HG03025 (cell line): ENCODE data around the gene ACOT9.
"Not testable (repeated sequence)": the region's sequence is repeated elsewhere in the genome, so short reads cannot be mapped to it uniquely, and the experiment has no call there.

ENCODE experiments used
- ATAC-seq: cut with Tn5 transposase; IDR thresholded peaks from one replicate; pipeline ENCODE4 v1.9.1; 2021; ENCODE audit warnings: mild to moderate bottlenecking, moderate library complexity; ENCODE audit not compliant: unreplicated experiment, low FRiP score

The ACOT9 gene

GRCh38 chrX:23742697-23743622, at the start of gene ACOT9:
Gene ACOT9, minus strand, starts transcription at chrX:23743276. Its CDS starts 132 bp downstream, at chrX:23743144.
- ATAC-seq = peak; percentile 84

GRCh38 chrX:23790155-23790497, 47.0 kb upstream of the ACOT9 start:
- no peak for ATAC-seq

GRCh38 chrX:23789386-23790154, 46.5 kb upstream of the ACOT9 start:
- no peak for ATAC-seq

GRCh38 chrX:23788946-23789345, 45.9 kb upstream of the ACOT9 start:
- no peak for ATAC-seq

- ATAC-seq = no peak
Measured at GRCh38 chrX:23788521-23788920, 45.4 kb upstream of the ACOT9 start.

- no peak for ATAC-seq
Measured at GRCh38 chrX:23787745-23788118, 44.7 kb upstream of the ACOT9 start.

- ATAC-seq = no peak
Measured at GRCh38 chrX:23786268-23786815, 43.3 kb upstream of the ACOT9 start.

- ATAC-seq = no peak
Measured at GRCh38 chrX:23785580-23785979, 42.5 kb upstream of the ACOT9 start.

GRCh38 chrX:23784470-23785331, 41.6 kb upstream of the ACOT9 start:
- ATAC-seq = no peak

- peak; percentile 4 for ATAC-seq
Measured at GRCh38 chrX:23783589-23784469, 40.8 kb upstream of the ACOT9 start.

- peak; percentile 84 for ATAC-seq
Measured at GRCh38 chrX:23782863-23783588, 40.0 kb upstream of the ACOT9 start, which contains the start of gene SAT1. Gene SAT1, plus strand, starts transcription at chrX:23783173. Its CDS starts 179 bp downstream, at chrX:23783352.

GRCh38 chrX:23782455-23782854, 39.4 kb upstream of the ACOT9 start:
- ATAC-seq = no peak

GRCh38 chrX:23779025-23779424, 35.9 kb upstream of the ACOT9 start:
- no peak for ATAC-seq

GRCh38 chrX:23776363-23776762, 33.3 kb upstream of the ACOT9 start:
- no peak for ATAC-seq

- ATAC-seq = no peak
Measured at GRCh38 chrX:23773601-23774175, 30.6 kb upstream of the ACOT9 start.

GRCh38 chrX:23771086-23771485, 28.0 kb upstream of the ACOT9 start:
- not testable (repeated sequence) for ATAC-seq

GRCh38 chrX:23770142-23770541, 27.1 kb upstream of the ACOT9 start:
- ATAC-seq = no peak
